Activated B cell treated with CpG ODN at 0.5 μM for 24 hours (primary cell): Measurements from ENCODE around the gene ESYT1. TPM values are rescaled to one million over a fixed set of nuclear protein-coding genes. Genes with fewer than 3 reads are reported as not detected.

Experiments used
- ATAC-seq: fragments of 200-7000 bp; cut with Tn5 transposase; one replicate; pipeline ENCODE4 v1.10.0; 2021; ENCODE audit warnings: low read depth, mild to moderate bottlenecking, moderate library complexity
- CTCF ChIA-PET: fragments of 350-600 bp; sonication (Branson Sonifier 250); formaldehyde crosslinking; loops from one replicate; lab custom pipeline; 2021; ENCODE audit warnings: antibody characterized with exemption; lab: Charles Lee
- POLR2A ChIA-PET: fragments of 350-600 bp; sonication (Branson Sonifier 250); formaldehyde crosslinking; loops from one replicate; lab custom pipeline; 2021; ENCODE audit warnings: antibody characterized with exemption; lab: Charles Lee
- DNase-seq: peaks from one replicate; pipeline ENCODE4 v3.0.0; 2022
- H3K27ac Mint-ChIP-seq: one replicate; pipeline ENCODE4 v1.8.0; 2020; ENCODE audit warnings: mixed read lengths
- H3K27me3 Mint-ChIP-seq: one replicate; pipeline ENCODE4 v1.8.0; 2021; ENCODE audit warnings: mixed read lengths
- H3K36me3 Mint-ChIP-seq: one replicate; pipeline ENCODE4 v1.8.0; 2021; ENCODE audit warnings: low read depth, mixed read lengths
- H3K4me1 Mint-ChIP-seq: one replicate; pipeline ENCODE4 v1.8.0; 2021; ENCODE audit warnings: mixed read lengths
- H3K4me3 Mint-ChIP-seq: one replicate; pipeline ENCODE4 v1.8.0; 2020; ENCODE audit warnings: mild to moderate bottlenecking, mixed read lengths
- H3K9me3 Mint-ChIP-seq: one replicate; pipeline ENCODE4 v1.8.0; 2020; ENCODE audit warnings: mixed read lengths
- intact Hi-C: fragments of 100-400 bp; cut with micrococcal nuclease; formaldehyde crosslinking; loops from one replicate; pipeline ENCODE4 v1.15.1; 2024
- total RNA-seq: library from RNA; stranded (reverse); gene quantifications from 2 replicates; pipeline ENCODE4 v1.2.3, GENCODE V29; 2022
- TF ChIP-seq, protein P1 (sequence below): fragments of 200-600 bp; IDR thresholded peaks from one replicate; pipeline ENCODE4 v1.8.0; 2022; ENCODE audit warnings: antibody characterized with exemption, mild to moderate bottlenecking

Gene ESYT1
- total RNA-seq, 1 donor from 2014 or later, result 137 TPM

DNA sequence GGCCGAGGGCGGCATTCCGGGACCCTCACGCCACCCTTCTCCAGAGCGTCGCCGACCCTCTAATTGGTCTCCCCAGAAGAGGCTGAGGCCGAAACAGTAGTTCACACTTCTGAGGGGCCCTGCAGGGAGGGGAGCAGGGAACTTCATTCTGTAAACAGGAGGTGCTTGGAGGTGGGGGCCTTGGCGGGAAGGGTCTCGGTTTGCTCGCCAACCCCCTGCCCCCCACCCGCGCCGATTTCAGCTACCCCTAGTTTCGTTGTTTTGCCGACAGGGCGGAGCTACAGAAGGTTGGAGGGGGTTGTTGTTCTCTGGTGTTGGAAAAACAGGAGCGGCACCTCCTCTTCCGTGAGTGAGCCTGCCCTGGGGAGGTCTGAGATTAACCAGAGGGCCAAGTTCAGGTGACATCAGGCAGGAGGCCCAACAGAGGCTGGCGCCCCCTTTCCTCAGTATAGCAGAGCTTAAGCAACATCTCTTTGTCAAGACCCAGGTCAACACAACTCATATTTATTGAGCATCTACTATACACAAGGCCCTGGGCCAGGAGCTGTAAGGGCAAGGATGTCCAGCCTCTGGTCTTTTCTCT, 47.4 kb upstream of the ESYT1 start:
- ChIA-PET POLR2A (interaction anchor here (0.6 to 1.8 kb wide), 2 partner anchors 24 to 44 kb away, joined by 9 read pairs; partner anchors contain the start of gene PA2G4), CTCF (no interaction called here)
- peaks cover 22% of the 10 kb centered on the region for H3K27me3 Mint-ChIP-seq
- H3K9me3 Mint-ChIP-seq, result no peaks in the 10 kb centered on the region
- ATAC-seq, result no peak
- H3K27ac Mint-ChIP-seq, result no peak overlapping the region
- peak overlapping the region; percentile 88 for H3K4me3 Mint-ChIP-seq
- no peaks in the 10 kb centered on the region for H3K36me3 Mint-ChIP-seq
- TF ChIP-seq, protein P1, sequence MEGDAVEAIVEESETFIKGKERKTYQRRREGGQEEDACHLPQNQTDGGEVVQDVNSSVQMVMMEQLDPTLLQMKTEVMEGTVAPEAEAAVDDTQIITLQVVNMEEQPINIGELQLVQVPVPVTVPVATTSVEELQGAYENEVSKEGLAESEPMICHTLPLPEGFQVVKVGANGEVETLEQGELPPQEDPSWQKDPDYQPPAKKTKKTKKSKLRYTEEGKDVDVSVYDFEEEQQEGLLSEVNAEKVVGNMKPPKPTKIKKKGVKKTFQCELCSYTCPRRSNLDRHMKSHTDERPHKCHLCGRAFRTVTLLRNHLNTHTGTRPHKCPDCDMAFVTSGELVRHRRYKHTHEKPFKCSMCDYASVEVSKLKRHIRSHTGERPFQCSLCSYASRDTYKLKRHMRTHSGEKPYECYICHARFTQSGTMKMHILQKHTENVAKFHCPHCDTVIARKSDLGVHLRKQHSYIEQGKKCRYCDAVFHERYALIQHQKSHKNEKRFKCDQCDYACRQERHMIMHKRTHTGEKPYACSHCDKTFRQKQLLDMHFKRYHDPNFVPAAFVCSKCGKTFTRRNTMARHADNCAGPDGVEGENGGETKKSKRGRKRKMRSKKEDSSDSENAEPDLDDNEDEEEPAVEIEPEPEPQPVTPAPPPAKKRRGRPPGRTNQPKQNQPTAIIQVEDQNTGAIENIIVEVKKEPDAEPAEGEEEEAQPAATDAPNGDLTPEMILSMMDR, result no peak
- peaks cover 10% of the 10 kb centered on the region for H3K4me1 Mint-ChIP-seq
- intact Hi-C loops, result no loop called here
- DNase-seq, result no peak

DNA sequence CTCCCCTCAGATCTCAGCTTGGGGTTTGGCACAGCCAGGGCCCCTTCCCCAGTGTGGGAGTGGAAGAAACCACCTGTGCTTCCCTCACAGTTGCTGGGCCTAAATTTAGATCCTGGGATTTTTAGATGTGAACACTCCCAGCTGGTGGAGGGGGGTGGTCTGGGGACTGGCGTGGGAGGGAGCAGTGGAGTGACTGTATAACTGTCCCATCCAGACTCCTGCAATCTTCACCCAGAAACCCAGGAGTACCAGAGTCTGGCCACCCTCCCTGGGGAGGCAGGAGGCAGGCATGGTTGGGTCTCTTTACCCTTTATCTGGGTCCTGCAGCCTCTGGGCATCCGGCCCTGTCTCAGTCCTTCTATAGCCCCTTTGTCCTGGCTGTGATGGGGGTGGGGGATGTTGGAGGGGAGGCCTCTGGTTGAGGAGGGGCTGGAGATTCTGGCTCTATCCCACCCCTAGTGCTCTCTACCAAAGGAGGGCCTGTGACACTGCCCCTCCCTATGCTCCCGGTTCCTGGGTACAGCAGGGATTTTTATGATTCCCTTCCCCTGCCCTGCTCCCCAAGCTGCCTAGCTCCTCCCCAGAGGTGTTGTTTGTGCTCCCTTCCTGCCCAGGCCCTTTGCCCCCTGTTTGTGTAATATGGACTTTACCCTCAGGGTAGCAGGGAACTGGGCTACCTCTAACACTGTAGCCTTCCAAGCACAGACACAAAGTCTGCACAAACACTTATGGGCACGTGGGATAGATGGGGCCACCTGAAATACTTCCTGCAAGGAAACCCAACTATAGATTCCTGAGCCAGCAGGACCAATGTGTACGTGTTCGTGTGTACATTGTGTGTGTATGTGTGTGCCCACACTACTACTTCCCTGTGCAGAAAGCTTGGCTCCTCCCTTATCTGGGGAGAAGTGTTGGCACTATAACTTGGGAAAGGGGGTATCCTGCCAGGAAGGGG, 46.4 kb upstream of the ESYT1 start:
- TF ChIP-seq, protein P1, result no peak

DNA sequence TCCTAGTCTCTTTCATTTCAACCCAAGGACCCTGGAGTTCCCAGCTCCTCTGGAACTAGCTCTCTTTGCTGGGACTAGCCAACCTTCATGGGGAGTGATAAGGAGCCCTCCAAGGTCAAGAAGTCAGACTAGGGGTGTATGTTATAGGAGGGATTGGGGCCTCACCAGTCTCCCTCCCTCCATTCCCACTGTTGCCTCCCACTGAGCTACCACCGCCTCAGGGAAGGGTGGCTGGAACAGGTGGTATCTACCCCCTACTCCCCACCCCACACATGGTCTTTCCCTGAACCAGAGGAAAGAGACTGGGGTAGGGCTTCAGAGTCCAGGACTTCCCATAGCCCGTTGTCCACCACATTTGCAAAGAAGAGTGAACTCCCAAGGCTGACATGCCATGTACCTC, 45.7 kb upstream of the ESYT1 start:
- CTCF ChIA-PET, result no interaction called here
- TF ChIP-seq, protein P1, result no peak
- POLR2A ChIA-PET, result no interaction called here

More for the DNA sequence above, 46.4 kb upstream of the ESYT1 start:
- intact Hi-C loops, result no loop called here
- H3K9me3 Mint-ChIP-seq, result no peaks in the 10 kb centered on the region
- CTCF ChIA-PET, result no interaction called here
- peaks cover 10% of the 10 kb centered on the region for H3K4me1 Mint-ChIP-seq
- peaks cover 22% of the 10 kb centered on the region for H3K27me3 Mint-ChIP-seq
- no peak overlapping the region for H3K4me3 Mint-ChIP-seq
- no peak overlapping the region for H3K27ac Mint-ChIP-seq
- ATAC-seq, result no peak
- no peaks in the 10 kb centered on the region for H3K36me3 Mint-ChIP-seq
- POLR2A ChIA-PET, result interaction anchor here (0.6 kb wide), 1 partner anchor 43 kb away, joined by 9 read pairs; no protein-coding TSS in a partner anchor
- DNase-seq, result no peak

DNA sequence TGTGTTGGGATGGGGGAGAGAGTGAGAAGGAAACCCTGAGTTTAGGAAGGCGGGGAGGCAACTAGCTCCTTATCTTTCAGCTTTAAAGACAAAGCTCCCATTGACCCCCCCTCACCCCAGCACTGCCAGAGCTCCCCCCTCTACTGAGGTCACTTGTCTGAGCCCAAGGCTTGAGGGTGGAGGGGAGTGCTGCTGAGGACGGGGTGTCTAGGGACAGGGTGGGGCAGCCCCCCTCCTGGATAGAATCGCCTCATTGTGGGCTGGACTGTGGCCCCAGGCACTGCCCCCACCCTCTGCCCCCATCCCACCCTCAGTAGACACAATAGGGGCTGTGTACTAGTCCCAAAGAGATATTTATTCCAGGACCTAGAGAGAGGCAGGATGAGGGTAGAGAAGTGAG, 45.1 kb upstream of the ESYT1 start:
- ChIA-PET POLR2A (no interaction called here), CTCF (no interaction called here)
- ATAC-seq (no peak), DNase-seq (no peak)
- Mint-ChIP-seq H3K9me3 (no peaks in the 10 kb centered on the region), H3K27me3 (peaks cover 22% of the 10 kb centered on the region), H3K36me3 (no peaks in the 10 kb centered on the region), H3K4me3 (no peak overlapping the region), H3K4me1 (peaks cover 10% of the 10 kb centered on the region), H3K27ac (no peak overlapping the region)
- TF ChIP-seq, protein P1, result no peak
- intact Hi-C loops, result no loop called here

More for the DNA sequence above, 45.7 kb upstream of the ESYT1 start:
- no peaks in the 10 kb centered on the region for H3K9me3 Mint-ChIP-seq
- no peaks in the 10 kb centered on the region for H3K36me3 Mint-ChIP-seq
- peaks cover 10% of the 10 kb centered on the region for H3K4me1 Mint-ChIP-seq
- intact Hi-C loops, result no loop called here
- H3K27ac Mint-ChIP-seq, result no peak overlapping the region
- peaks cover 22% of the 10 kb centered on the region for H3K27me3 Mint-ChIP-seq
- no peak for ATAC-seq
- DNase-seq, result no peak
- H3K4me3 Mint-ChIP-seq, result no peak overlapping the region
